NCI-H1694 (cell line): Measurements from ENCODE around the gene FOXF1.
A peak's percentile ranks its signal among the peaks of the same experiment; 100 is the strongest.

ENCODE experiments used
- DNase-seq: peaks from one replicate; lab custom pipeline; 2025; lab: John Stamatoyannopoulos, UW

The FOXF1 gene

DNA sequence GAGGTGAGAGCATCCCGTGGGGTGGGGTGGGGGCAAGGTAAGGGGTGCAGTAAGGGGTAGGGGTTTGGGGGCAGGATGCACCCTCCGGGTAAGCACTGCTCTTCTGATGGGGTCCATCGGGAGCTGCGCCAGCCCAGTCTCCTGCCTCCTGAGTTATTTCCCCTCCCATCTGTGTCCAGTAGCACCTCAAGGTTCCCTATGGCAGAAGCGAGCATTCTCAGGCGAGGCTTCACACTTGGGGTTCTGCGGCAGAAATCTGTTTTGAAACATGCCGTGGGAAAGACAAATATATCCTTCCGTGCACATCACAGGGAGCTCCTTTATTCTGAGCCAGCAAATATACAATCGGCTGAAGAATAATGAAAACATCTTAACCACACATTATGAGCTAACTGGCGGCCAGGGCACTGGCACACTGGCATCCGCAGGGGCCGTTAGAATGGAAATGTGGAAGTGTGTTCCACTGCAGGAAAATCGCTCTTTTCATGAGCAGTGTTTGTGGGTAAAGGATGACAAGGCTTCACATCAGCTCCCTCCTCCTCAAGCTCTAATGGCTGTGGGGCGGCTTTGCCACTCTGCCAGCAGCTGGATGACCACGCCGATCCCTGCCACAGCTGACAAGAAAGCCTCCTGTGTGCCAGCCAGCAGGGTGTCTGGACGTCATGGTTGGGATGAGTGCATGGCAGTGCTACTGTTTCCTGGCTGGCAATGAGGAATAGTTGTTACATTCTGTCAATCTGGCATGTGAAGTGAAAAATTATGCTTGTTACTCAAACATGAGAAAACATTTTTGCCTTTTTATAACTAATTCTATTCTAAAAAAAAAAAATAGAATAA is 24.7 kb downstream of the FOXF1 start:
- no peak for DNase-seq

DNA sequence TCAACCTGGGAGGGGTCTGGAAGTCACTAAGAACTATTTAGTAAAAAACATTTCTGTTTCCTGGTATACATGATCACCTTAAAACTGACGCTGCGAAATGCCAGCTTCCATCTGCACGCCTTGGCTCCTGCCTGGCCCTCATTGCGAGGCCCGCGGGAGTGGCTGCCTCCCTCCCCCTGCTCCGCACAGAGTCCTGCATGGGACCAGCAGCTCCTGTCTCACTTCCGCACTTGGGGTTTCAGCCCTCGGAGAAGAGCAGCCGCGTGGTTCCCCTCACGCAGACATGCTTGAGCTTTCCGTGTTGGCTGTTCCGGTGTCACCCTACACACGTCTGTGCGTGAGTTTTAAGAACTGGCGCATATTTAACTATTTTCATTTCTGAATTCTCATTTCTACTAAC is 26.3 kb downstream of the FOXF1 start:
- DNase-seq: no peak

DNA sequence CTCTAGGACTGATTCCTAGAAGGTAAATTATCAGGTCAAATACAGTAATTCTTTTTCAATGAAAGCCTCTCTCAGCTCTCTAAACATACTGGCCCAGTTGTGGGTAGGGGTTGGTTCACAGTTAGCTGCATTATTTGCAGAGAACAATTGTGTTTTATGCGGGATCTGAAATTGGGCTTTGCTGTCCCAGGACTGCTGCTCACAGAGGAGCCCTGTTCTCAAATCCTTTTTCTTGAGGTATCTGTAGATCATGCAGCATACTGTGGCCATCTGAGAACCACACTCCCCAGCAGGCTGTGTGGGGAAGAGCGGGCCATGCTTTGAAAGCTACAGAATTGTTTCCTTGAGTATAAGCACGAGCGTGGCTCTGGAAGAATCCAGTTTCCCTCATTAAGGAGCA is 27.2 kb downstream of the FOXF1 start:
- DNase-seq: no peak

DNA sequence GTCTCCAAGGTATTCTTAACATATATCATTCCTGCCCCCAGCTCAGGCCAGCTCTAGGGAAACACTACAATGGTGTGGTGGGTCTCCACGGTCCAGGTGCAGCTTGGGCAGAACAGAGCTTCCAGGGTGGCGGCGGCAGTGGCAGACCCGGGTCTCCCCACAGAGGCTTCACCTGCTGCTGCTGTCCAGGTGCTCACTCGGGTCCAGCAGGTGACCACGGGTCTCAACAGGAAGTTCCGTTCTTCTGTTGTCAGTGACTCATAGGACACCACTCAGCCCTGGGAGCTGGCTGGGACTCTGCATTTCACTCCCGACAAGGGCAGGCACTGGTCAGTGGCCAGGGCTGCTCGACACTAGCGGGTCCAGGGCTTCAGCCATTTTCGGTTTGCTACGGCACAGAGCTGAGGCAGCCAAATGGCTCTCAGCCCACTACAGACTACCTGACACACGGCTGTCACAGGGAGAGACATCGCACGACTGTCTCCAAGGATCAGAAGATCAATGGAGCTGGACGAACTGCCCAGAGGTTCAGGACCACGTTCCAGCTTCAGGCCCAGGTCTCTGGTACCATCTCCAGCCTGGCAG is 28.0 kb downstream of the FOXF1 start:
- DNase-seq: no peak

DNA sequence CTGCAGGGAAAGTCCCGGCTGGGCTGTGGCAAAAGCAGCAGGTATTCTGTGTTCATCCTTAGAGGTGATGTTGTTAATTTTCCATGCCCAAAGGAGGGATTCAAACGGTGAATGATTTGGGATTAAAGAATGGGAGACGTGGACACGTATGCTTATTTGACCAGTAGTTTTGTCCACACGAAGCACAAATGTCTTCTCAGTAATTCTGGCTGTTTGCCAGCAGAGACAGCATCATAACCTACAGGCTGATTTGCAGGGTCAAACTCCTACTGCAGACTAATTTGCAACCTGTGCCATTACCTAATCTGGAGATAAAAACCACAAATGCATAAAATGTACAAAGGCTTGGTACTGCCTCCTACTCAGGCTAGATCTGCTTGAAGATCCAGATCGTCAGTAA is 30.6 kb downstream of the FOXF1 start:
- DNase-seq: no peak

DNA sequence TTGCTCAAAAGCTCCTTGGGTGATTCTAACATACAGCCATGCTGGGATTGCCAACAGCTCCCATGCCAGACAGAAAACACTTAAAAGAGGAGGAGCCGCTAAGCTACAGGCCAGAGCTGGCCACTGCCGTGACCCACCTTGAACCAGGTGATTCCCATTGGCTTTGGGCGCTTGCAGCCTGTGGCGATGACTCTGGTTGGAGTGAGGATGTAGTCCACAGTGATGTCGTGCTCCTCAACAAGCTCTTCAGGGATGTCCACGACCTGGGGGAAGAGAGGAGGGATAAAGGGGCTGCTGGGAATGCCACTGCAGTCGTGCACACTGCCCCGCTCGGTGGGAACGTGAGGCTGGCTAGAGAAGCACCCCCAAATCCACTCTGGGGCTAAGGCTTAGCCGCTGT is 31.2 kb downstream of the FOXF1 start:
- no peak for DNase-seq

DNA sequence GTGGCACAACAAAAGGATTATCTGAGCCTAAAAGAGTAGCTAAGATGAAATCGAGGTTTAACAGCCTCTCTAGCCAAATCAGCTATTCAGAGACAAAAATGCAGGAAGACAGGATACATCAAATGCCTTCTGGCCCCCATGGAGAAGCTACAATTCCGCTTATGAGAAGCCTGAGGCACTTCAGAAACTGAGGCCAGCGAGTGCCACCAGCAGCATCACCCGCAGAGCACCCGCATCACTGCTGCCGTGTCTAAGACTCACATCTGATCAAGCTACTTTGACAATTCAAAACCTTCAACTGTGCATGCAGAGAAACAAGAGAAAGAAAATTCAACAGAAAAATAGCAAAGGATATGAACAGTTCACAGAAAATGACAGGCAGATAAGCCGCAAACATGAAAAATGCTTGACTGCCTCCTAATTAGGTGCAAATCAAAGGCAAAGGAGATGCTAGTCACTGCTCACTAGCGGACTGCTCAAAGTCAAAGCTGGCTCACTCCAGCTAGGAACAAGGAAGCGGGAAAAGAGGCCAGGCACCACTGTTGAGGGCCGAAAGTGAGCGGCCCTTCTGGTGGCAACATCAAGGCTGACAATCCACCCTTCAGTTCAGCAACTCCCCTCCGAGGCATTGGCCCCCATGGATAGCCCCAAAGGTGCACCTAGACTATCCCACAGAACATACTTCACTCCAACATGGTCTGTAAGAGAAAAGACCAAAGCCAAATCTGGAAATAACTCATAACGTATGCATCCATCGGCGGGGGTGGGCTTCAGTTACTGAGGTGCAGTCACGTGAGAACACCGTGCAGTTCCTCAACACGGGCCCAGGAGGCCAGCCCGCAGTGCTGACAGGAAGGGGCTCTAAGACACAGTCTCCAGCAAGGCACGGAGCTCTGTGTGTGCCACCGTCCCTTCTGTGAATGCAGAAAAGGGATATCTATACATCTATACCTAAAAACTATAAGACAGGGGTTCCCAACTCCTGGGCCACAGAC is 32.7 kb downstream of the FOXF1 start:
- DNase-seq: no peak

DNA sequence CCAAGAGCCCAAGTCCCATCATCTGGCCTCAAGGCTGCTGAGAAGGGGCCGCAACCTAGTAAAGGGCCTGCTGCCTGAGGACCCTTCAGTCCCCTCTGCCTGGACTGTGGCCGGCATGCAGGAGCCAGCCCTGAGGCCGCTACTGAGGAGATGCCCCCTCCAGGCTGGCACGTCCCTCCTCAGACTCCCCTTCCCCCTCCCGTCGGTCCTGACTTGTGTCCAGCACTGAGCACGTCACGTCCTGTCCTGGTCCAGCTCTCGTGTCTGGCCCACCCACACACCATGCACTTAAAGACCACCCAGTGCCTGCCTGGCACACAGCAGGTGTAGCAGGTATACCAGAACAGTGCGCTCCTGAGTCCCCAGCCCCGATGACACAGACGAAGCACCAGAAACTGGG is 35.2 kb downstream of the FOXF1 start:
- no peak for DNase-seq

DNA sequence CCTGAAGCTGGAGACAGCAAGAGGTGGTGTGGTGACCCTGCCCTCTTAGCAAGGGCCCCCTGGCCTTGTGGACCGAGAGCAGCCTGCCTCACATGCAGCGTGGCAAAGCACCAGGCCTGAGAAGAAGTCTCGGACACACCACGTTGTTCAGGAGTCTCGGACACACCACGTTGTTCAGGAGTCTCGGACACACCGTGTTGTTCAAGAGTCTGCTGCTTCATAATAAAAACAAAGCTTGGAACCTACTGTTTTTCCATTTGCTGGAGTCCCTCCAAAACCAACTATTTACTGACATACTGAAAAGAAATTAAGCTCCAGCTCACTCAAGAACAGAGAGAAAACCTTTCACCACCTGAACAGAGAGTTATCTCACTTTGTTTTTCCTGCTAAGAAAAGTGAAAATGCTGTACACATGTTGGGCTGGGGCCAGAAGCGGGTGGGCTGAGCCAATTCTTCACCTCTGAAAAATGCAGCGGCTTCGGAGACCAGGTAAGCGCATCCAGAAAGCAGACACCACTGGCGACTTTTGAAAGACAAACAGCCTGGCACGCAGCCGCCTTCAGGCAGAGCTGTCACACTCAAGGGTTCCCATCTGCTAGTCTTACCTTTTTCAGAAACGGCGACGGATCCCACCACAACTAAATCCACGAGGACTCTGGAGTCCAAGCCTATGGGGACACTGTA is 35.8 kb downstream of the FOXF1 start:
- DNase-seq: no peak

DNA sequence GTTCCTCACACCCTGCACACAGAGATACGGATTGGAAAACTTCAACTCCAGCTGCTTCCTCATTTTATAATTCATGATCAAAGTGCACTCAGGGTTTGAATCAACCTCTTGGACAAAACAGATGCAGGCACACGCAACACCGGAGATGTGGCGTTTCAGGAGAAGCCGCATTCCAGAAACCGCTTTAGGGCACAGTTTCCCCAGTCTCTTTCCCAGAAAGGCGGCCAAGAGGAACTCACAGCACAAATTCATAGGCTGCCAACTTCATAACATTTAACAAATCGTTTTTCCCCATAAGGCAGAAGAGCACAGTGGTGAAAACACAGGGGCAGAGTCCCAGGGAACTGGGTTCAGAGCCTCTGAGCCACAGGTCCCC is 36.3 kb downstream of the FOXF1 start:
- DNase-seq: no peak

DNA sequence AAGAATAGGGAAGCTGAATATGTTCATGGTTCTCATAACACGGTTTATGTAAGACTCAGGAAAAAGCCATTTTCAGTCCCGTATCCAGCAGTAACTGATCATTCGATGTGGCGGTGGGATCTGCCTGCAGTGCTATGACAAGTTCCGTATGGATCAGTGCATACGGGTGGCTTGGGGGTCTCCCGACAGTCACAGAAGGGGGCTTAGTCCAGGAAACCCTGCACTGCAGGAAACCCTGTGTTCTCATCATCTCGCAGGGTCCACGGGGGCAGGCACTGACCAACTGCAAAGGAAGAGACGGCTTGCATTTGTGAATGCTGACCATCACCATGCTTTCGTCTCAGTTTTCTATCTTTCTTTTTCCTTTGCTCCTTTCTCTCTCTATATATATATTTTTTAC is 37.0 kb downstream of the FOXF1 start:
- no peak for DNase-seq

DNA sequence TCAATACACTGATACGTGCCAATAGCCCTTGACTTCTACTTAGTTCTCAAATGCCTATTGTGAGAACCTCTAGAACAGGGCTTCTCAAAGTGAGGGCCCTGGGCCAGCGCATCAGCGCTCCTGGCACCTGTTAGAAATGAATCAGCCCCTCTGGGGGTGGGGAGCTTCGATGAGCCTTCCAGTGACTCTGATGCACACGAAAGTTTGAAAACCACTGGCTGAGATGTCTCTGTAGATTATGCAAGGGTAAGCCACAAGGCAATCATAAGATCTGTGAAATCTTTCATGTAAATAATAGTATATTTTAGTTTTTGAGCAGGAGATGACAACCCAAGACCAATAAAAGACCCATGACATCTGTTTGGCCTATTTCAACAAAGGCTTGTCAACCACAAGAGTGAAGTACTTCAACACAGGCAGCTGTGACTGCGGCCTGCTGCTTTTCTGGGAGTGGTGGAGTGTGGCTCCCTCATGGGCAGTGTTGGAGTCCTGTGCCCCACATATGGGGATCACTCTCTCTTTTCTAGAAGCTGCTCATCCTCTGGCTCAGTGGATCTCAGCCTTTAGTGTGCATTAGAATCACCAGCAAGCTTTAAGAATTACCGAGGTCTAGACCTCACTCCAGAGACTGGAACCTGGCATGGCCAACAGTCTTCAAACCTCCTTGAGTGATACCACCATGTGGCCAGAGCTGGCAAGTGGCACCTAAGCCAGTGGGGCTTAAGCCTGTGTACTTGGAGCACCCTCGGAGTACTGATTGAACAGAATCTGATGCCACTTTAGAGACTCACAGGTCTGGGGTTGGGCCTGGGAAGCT is 39.0 kb downstream of the FOXF1 start:
- no peak for DNase-seq

DNA sequence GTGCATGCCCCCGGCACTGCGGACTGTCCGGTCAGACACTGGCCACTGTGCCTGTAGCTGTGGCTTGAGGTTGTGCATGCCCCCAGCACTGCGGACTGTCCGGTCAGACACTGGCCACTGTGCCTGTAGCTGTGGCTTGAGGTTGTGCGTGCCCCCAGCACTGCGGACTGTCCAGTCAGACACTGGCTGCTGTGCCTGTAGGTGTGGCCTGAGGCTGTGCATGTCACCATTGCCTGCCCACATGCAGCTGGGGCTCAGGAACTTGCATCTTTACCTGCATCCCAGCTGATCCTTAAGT is 39.5 kb downstream of the FOXF1 start:
- DNase-seq: no peak

DNA sequence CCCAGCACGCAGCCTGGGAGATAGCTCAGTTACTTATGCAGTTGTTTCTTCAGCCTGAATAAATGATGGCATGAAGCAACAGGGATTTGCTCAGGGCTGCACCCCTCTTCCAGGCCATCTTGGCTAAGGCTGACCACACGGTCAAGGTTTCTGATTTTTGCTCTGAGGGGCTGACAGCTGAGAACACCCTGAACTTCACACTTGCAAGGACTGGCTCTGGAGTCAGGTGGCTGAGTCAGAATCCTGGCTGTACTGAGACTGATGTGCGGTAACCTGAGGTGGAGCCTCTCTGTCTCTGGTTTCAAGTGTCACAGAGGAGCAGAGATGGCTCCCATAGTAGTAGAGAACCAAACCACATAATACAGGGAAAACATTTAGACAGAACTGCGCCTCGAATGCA is 40.0 kb downstream of the FOXF1 start:
- no peak for DNase-seq

DNA sequence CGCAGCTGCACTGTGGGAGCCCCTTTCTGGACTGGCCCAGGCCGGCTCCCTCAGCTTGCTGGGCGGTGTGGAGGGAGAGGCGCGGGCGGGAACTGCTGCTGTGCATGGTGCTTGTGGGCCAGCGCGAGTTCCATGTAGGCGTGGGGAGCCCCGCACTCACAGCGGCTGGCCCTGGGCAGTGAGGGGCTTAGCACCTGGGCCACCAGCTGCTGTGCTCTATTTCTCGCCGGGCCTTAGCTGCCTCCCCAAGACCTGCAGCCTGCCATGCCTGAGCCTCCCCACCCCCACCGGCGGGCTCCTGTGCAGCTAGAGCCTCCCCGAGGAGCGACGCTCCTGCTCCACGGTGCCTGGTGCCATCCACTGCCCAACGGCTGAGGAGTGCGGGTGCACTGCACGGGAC is 43.0 kb downstream of the FOXF1 start:
- DNase-seq: no peak

DNA sequence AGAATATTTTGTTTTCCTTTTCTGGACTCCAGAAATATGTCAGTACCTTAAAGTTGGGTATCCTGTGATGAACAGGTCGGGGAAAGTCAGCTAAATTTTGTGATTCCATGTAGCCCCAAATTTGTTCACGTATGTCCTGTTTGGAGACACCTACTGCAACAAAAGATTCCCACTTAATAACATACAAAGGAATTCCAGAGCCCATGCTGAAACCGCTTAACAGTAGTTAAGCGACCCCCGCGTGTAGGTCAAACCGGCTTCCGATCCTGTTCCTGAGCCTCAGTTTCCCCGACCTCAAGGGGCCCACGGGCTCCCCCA is 44.2 kb downstream of the FOXF1 start:
- DNase-seq: no peak

DNA sequence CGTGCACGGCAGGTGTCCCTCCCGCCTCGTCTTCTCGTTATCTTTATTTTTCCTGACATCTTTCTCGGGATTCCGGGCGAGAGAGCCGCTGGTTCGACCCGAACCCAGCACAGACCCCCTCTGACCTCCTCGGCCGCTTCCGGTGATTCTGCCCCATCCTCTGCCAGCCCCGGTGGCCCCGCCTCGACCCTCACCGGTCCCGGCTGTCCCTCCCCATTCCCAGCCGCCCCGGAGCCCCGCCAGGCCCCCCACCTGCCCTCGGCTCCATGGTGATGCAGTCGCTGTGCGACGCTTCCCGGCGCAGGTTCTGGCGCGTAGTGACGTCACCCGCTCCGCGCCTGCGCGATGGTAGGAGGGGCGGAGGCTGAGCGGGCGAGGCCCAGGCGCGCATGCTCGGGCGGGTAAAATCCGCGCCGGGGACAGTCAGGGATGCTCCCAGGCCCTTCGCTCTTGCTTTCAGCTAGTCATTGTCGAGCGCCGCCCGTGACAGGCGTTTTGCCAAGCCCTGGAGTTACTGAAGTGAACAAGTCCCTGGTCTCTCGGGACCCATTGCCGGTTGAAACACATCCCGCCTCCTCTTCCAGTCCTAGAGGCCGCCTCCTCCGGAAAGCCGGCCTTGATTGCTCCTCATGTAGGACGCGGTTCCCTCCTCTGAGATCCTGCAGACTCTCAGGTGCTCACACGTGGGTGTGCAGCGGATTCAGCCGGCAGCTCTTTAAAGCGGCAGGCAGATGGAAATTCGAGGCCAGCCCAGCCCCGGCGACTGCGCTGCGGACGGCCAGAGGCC is 44.8 kb downstream of the FOXF1 start, which contains the start of gene MTHFSD:
Gene MTHFSD (minus strand): TSS at position 319 of the 787 bp plus-strand sequence. CDS start 51 bp downstream, at position 268.
- peak; percentile 48 for DNase-seq

DNA sequence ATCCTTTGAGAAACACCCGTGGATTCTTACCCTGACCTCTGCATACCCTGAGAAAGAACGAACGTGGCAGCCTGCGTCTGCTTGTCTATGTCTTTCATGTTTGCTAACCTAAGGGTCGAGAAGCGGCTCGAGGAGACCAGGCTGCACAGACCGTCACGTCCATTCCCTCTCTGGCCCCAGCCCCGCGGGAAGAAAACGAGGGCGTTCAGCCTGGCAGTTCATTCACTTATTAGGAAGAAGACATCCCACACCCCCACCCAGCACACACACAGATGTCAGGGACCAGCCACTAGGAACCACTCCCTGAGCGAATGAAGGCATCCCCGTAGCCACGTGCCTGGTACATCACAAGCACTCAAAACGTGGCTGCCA is 45.4 kb downstream of the FOXF1 start:
- no peak for DNase-seq

DNA sequence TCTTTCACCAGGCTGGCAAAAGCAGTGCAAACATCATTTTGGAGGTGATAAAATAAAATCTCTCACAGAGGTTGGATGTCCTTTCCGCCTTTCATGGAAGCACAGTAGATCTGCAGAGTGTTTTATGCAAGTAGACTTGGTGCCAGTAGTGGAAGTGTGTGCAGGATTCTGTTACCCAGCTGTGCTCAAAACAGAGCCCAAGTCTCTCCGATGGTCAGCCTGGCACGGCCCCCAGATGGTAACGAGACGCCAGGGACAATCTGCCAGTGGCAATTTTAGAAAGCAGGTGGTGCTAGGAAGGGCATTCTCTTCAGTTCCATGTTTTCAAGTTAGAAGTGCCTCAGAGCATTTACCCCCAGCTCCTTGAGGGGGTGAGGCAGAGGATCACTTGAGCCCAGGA is 46.2 kb downstream of the FOXF1 start:
- DNase-seq: no peak

DNA sequence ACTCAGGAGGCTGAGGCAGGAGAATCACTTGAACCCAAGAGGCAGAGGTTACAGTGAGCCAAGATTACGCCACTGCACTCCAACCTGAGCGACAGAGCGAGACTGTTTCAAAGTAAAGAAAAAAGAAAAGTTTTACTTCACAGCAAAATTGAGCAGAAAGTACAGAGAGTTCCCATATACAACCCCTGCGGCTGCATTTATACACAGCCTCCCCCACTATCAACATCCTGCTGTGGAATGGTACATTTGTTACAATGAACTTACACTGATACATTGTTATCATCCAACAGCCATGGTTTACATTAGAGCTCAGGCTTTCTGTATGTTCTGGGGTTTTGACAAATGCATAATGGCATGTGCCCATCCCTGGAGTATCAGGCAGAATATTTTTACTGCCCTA is 47.3 kb downstream of the FOXF1 start:
- DNase-seq: no peak
